GM18870 (cell line): Measurements from ENCODE around the gene SNX13.

Experiments
- ATAC-seq: cut with Tn5 transposase; IDR thresholded peaks from one replicate; pipeline ENCODE4 v1.9.1; 2021; ENCODE audit warnings: moderate library complexity; ENCODE audit not compliant: unreplicated experiment

SNX13 gene

DNA sequence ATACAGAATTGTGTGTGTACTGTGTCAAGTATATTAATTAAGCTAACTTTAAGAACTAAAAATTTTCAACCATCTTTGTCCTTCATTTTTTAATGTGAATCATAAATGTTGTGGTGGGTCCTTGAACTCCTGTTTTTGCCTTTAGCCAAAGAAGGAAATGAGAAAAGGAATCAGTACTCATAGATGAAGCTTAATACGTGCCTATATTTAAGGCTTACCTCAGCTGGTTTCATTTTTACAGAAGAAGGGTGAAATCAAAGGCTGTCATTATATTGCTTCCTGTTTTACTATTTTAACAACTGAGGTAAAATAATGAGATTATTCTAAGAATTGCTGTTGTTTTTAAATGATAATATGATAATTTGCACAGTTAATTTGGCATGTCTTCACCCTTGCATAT, 6.3 kb upstream of the SNX13 start:
- peak; percentile 85 for ATAC-seq

GRCh38 chr7:17944720-17945119, 4.4 kb upstream of the SNX13 start:
- no peak for ATAC-seq

DNA sequence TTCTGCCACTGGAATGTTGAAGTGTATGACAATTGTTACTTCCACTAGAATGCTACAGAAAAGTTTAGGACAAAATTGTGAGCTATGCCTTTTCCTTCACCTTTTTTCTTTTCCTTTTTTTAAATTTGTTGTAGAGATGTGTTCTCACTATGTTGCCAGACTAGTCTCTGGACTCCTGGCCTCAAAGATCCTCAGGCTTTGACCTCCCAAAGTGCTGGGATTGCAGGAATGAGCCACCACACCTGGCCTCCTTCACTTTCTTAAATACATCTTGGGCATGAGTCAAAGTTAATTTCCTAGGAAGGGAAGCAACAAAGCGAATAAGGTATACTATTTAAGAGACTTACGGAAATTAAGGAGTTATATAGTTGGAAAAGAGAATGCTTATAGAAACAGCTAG, 2.7 kb upstream of the SNX13 start:
- no peak for ATAC-seq

DNA sequence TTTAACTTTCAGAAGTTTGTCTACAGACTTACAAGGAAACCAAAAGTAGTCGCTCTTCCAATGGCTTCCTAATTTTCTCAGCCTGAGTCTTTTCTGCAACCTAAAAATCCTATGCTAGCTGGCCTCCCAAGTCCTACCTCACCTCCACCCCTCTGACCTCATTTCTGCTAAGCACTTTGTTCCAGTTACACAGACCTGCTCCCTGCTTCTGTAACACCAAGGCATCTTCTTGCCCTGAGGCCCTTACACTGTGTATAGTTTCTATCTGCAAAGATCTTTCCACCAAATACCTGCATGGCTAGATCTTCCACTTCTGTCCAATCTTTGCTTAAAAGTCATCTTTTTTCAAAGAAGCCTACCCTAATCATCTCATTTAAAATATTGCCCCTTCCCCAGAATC, 1.9 kb upstream of the SNX13 start:
- no peak for ATAC-seq

- ATAC-seq: no peak
Measured at GRCh38 chr7:17940951-17941431, 697 bp upstream of the SNX13 start.

GRCh38 chr7:17939606-17940301, 540 bp downstream of the SNX13 start:
- peak; percentile 33 for ATAC-seq

- no peak for ATAC-seq
Measured at GRCh38 chr7:17939211-17939605, 1.1 kb downstream of the SNX13 start.

- ATAC-seq: no peak
Measured at GRCh38 chr7:17937506-17938120, 2.7 kb downstream of the SNX13 start.

- no peak for ATAC-seq
Measured at GRCh38 chr7:17936321-17936720, 4.0 kb downstream of the SNX13 start.

DNA sequence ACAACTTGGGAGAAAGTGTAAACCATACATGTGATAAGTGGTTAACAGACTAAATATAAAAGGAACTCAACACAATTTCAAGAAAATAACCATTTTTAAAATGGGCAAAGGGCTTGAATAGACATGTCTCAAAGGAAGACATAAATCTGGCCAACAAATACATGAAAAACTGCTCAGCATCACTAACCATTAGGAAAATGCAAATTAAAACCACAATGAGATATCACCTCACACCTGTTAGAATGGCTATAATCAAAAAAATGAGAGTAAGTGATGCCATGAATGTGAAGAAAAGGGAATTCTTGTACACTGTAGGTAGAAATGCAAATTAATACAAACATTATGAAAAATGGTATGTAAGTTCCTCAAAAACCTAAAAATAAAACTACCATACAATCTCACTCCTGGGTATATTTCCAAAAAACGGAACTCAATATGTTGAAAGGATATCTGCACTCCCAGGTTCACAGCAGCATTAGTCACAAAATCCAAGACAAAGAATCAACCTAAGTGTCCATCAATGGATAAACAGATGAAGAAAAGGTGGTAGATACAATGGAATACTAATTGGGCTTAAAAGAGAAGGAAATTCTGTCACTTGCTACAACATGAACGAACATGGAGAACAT, 5.6 kb downstream of the SNX13 start:
- no peak for ATAC-seq

DNA sequence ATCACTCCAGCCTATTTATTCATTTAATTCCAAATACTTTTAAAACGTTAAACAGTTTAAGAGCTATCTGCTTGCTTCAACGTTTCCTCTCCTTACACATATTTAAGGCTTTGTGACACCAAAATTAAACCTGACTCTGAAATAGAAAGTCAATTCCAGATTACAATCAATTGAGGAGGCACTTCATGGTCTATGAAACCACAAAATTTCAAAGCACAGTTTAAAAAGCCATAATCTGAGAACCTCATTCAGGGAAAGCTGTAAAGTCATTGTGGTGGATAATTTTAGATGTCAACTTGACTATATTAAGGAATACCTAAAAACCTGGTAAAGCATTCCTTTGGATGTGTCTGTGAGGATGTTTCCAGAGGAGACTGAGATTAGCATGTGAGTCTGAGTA, 6.2 kb downstream of the SNX13 start:
- no peak for ATAC-seq

GRCh38 chr7:17932770-17933169, 7.5 kb downstream of the SNX13 start:
- no peak for ATAC-seq

- no peak for ATAC-seq
Measured at GRCh38 chr7:17931069-17931468, 9.2 kb downstream of the SNX13 start.

DNA sequence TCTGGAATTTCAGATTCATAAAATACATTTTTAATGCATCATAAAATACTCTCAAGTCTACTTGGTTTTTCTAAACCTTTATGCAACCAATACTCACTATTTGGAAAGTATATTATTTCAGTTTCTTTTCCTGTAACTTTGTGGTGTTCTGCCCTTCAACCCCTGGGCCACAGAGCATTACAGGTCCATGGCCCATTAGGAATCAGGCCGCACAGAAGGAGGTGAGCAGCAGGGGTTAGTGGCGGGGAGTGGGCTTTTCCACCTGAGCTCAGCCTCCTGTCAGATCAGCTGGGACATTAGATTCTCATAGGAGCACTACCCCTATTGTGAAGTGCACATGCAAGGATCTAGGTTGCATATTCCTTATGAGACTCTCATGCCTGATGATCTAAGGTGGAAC, 9.7 kb downstream of the SNX13 start:
- no peak for ATAC-seq

DNA sequence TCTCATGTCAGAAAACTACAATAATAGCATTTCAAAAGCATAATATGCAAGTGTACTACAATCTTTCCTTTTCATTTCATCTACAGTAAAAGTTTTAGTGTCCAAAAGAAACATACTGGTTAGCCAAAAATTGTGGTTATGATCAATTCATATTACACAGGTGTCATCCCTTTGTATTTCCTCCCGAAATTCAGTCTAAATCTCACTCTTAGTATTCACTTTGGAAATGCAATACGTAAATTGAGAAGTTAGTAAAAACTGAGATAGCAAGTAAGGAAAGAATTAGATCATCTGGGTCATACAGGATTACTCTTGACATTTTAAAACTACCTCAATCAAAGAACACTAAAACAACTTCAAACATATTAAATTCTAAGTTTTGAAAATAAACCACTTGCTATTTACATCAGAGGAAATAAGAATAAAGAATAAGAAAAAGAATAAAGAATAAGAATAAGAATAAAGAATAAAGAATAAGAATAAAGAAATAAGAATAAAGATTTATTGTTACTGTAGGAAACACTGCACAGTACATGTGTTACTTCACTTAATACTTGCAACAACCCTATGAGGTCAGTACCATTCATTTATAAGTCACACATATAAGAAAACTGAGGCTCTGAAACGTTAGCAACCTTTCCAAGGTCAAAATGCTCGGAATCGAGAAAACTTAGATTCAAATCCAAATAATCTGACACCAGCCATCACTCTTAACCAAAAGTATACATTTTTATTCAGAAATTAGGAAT, 10.5 kb downstream of the SNX13 start:
- no peak for ATAC-seq

DNA sequence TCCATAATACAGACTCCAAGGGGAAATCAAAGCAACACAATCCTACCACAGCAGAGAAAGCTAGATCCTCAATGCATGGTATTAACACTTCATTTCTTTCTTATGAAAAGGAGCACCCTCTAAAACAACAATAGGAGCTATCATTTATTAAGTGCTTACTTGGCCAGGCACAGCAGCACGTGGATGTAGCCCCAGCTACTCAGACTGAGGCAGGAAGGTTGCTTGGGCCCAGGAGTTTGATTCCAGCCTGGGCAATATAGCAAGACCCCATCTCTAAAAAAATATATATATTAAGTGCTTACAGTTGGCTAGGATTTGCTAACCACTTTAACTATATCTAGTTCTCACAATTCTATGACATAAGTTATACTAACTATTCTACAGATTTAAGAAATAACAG, 12.2 kb downstream of the SNX13 start:
- ATAC-seq: no peak

DNA sequence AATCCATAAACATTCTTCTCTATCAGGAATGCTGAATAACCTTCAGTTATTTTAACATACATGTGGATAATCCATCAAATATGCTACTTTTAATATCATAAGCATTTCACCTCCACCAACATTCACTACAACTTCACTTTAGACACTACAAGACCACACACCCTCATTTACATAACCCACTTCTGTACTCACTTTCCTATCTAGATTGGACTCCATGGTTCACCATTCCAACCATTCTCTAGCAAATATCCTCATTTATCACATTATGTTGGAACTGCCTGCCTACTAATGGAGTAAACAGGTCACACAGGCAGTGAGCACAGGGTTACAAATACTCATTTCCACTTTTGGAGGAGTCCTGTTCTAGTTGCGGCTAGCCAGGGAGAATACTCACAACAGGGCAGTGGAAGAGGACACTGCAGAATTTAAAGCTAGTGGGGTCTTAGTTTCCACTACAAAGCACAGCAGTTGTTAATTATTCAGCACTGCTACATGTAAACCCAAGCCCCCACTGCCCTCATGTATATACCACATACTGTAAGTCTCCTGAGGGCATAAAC, 18.4 kb downstream of the SNX13 start:
- no peak for ATAC-seq

- ATAC-seq: no peak
Measured at GRCh38 chr7:17917842-17918241, 22.5 kb downstream of the SNX13 start.

DNA sequence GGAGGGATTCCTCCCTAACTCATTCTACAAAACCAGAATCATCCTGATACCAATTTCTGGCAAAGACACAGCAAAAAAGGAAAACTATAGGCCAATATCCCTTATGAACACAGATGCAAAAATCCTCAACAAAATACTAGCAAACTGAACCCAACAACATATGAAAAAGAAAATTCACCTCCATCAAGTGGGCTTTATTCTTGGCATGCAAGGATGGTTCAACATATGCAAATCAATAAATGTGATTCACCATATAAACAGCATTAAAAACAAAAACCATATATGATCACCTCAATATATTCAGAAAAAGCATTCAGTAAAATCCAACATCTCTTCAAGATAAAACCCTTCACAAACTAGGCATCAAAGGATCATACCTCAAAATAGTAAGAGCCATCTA, 23.5 kb downstream of the SNX13 start:
- ATAC-seq: no peak

DNA sequence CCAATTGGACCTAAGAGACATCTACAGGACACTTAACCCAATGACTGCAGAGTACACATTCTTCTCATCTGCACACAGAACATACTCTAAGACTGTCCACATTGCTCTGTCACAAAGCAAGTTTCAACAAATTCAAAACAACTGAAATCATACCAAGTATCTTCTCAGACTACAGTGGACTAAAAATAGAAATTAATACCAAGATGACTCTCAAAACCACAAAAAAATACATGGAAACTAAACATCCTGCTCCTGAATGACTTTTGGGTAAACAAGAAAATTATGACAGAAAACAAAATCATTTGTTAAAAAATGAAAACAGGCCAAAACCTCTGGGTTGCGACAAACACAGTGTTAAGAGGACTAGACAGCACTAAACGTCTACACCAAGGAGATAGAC, 24.5 kb downstream of the SNX13 start:
- ATAC-seq: no peak

DNA sequence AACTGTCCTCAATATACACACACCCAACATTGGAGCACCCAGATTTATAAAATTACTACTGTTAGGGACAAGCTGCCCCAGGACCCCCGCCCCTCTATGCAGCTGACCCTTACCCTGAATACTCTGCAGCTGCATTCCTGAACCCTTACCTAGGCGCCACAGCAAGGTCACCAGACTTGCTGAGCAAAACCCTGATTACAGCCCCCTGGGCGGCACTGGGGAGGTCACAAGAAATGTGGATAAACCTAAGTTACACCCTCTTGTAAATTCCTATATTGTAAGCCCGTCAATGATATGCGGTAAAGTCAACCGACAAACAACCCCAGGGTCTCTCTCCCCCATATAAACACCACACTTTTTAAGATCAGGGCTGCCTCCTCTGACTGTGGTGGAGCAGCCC, 25.1 kb downstream of the SNX13 start:
- ATAC-seq: no peak
